ENCODE measurements around the gene CNIH3. TPM values are rescaled to one million over a fixed set of nuclear protein-coding genes. Genes with fewer than 3 reads are reported as not detected.

The CNIH3 gene
- total RNA-seq, 1 experiment from 2014 or later, result 1.8 TPM

DNA sequence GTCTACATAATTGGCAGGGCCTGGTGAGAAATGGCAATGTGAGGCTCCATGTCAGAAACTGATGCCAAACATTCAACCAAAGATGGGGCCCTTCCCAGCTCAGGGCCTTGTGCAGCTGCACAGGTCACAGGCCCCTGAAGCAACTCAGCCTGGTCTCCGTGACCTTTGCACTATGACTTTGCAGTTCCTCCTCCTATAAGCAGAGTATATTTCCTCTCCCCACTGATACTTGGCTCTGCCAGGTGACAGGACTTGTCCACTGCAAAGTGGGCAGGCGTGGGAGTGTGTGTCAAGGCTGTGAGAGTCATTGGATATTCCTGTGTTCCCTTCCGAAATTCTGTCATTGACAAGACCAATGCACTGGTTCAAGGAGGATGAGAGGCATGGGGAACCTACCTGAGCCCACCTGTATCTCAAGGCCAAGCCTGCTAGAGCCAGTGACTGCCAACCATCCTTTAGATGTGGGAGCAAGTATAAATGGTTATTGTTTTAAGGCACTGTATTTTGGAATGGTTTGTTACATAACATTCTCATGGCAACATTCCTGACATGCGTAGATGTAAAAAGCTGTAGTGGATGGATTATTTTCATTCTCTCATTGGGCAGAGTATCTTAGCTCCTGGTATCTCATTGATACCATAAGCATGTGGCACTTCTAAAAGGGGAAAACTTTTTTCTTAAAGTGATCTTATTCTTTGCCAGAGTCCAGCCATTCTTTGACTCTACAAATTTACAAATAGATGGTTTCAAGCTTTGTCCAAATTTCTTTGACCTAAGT lies 75.2 kb downstream of the CNIH3 start:
- Histone ChIP-seq H3K79me2 (ENCODE audit: insufficient read depth, low read length) (no peaks in the 10 kb centered on the region), H3K9me3 (ENCODE audit: control insufficient read depth in 1 of 2, insufficient read depth in 1 of 2, low read depth in 1 of 2, low read length in 2 of 2) (no peaks in the 10 kb centered on the region), H3K9ac (ENCODE audit: low read length) (no peak overlapping the region), H3K4me1 (ENCODE audit: control insufficient read depth in 1 of 2, insufficient read depth in 2 of 2, low read length in 2 of 2) (no peaks in the 10 kb centered on the region), H2AFZ (ENCODE audit: low read depth, low read length, poor library complexity, severe bottlenecking) (no peak overlapping the region), H3K36me3 (ENCODE audit: control insufficient read depth in 1 of 2, insufficient read depth in 2 of 2, low read length in 2 of 2) (no peaks in the 10 kb centered on the region), H3K4me3 (replicated peaks in 1 of 2; ENCODE audit: low read depth in 1 of 2, low read length in 2 of 2) (no peak overlapping the region), H3K27ac (ENCODE audit: low read depth, low read length) (no peak overlapping the region), H4K20me1 (ENCODE audit: insufficient read depth) (no peaks in the 10 kb centered on the region), H3K4me2 (ENCODE audit: low read length) (no peak overlapping the region), H3K9me2 (ENCODE audit: insufficient read depth) (no peaks in the 10 kb centered on the region), H3K27me3 (ENCODE audit: insufficient read depth, low read length) (no peaks in the 10 kb centered on the region)
- BruUV-seq (replicated peaks), result no TSS peak
- ChIA-PET POLR2A (no interaction called here), RAD21 (ENCODE audit: low non-redundant PET in 1 of 2, low total read pairs in 2 of 2, uncharacterized antibody in 2 of 2, unreplicated experiment in 2 of 2) (no interaction called here), CTCF (no interaction called here)
- DNase-seq (ENCODE audit: low read depth, low spot score), result no peak
- no peak for TF ChIP-seq TCF7L2 (IDR thresholded peaks at IDR 0.05; ENCODE audit: borderline replicate concordance, extremely low read depth, insufficient read depth, insufficient read length)
- no peak for TF ChIP-seq JUND (IDR thresholded peaks at IDR 0.05)
- no peak for TF ChIP-seq SRF (IDR thresholded peaks at IDR 0.05; ENCODE audit: low read depth)
- no peak for TF ChIP-seq REST (IDR thresholded peaks at IDR 0.05; ENCODE audit: low read depth)
- no peak for TF ChIP-seq CBX3 (IDR thresholded peaks at IDR 0.05; ENCODE audit: low read depth)
- TF ChIP-seq SIN3A (IDR thresholded peaks at IDR 0.05; ENCODE audit: low read depth), result no peak
- intact Hi-C loops (cut with micrococcal nuclease), result no loop called here
- no peak for ATAC-seq

Data from HCT116 (cell line).